Liver (tissue), 3 donors: ENCODE results near the gene PTPRH.

Experiments
- ATF3 ChIP-seq: IDR thresholded peaks from 2 replicates; pipeline ENCODE4 v1.6.1; 2016; ENCODE audit warnings: antibody characterized with exemption
- CTCF ChIP-seq: fragments of 150-350 bp; IDR thresholded peaks from 2 replicates; pipeline ENCODE4 v1.5.1; 2017; ENCODE audit warnings: improper control_type of control experiment, low read depth, low read length; ENCODE audit not compliant: missing input control
- EGR1 ChIP-seq, 2 donors: IDR thresholded peaks; 2 replicates each; pipeline ENCODE4 v1.6.1; 2016 to 2018; ENCODE audit warnings: antibody characterized with exemption in 2 of 2, low read depth in 2 of 2
- FOXA1 ChIP-seq: IDR thresholded peaks from 2 replicates; pipeline ENCODE4 v1.6.1; 2016; ENCODE audit warnings: antibody characterized with exemption
- GABPA ChIP-seq, 2 donors: IDR thresholded peaks in 1 of 2; conservative IDR thresholded peaks in 1 of 2; 2 replicates each; pipeline ENCODE4 v1.6.1; 2016; ENCODE audit warnings: antibody characterized with exemption in 2 of 2, mild to moderate bottlenecking in 1 of 2, moderate library complexity in 1 of 2
- HNF4G ChIP-seq: IDR thresholded peaks from 2 replicates; pipeline ENCODE4 v1.6.1; 2016; ENCODE audit warnings: antibody characterized with exemption
- MAX ChIP-seq: IDR thresholded peaks from 2 replicates; pipeline ENCODE4 v1.6.1; 2016; ENCODE audit warnings: antibody characterized with exemption
- RAD21 ChIP-seq, 2 donors: IDR thresholded peaks; 2 replicates each; pipeline ENCODE4 v1.6.1; 2016; ENCODE audit warnings: antibody characterized with exemption in 2 of 2, mild to moderate bottlenecking in 2 of 2
- REST ChIP-seq: IDR thresholded peaks from 2 replicates; pipeline ENCODE4 v1.6.1; 2016; ENCODE audit warnings: antibody characterized with exemption, mild to moderate bottlenecking
- SP1 ChIP-seq: IDR thresholded peaks from 2 replicates; pipeline ENCODE4 v1.6.1; 2018; ENCODE audit warnings: antibody characterized with exemption, mild to moderate bottlenecking
- TAF1 ChIP-seq: conservative IDR thresholded peaks from 2 replicates; pipeline ENCODE4 v1.6.1; 2016; ENCODE audit warnings: antibody characterized with exemption, mild to moderate bottlenecking
- donor health status: healthy.
- donor health status: healthy.

- TF ChIP-seq CTCF (no peak), EGR1 (IDR thresholded peaks at IDR 0.05; ENCODE audit: low read depth in 2 of 2) (no peak), REST (no peak), TAF1 (no peak), HNF4G (no peak), MAX (no peak), RAD21 (IDR thresholded peaks at IDR 0.05) (no peak), ATF3 (peak; percentile 26), FOXA1 (no peak), GABPA (IDR thresholded peaks at IDR 0.05 in 1 of 2, conservative IDR thresholded peaks at IDR 0.05 in 1 of 2) (no peak), SP1 (no peak)
Observed at GRCh38 chr19:55209693-55210472, 582 bp upstream of the PTPRH start.
